Natural killer cell (primary cell): ENCODE results near the gene STMP1. TPM values are rescaled to one million over a fixed set of nuclear protein-coding genes. Genes with fewer than 3 reads are reported as not detected.

Experiments used
- ATAC-seq, 3 donors: fragments of 150-1000 bp in 2 of 3; fragments of 200-7000 bp in 1 of 3; cut with Tn5 transposase; 1 replicate in 1 of 3; 2 replicates in 2 of 3; pipeline ENCODE4 v1.10.0; 2021; ENCODE audit warnings: mild to moderate bottlenecking in 2 of 3, moderate library complexity in 2 of 3
- DNase-seq, 2 donors: peaks; one replicate each; pipeline versions ENCODE4 v3.0.0 to v3.0.0-alpha.2; 2013 to 2021; ENCODE audit warnings: mixed read lengths in 1 of 2
- H3K27ac ChIP-seq: one replicate; pipeline ENCODE4 v1.5.1; 2013; ENCODE audit warnings: mild to moderate bottlenecking, low read length
- H3K27me3 ChIP-seq: one replicate; pipeline ENCODE4 v1.6.1; 2013; ENCODE audit warnings: low read length; ENCODE audit not compliant: control insufficient read depth, insufficient read depth
- H3K36me3 ChIP-seq: one replicate; pipeline ENCODE4 v1.6.1; 2013; ENCODE audit warnings: low read length; ENCODE audit not compliant: control insufficient read depth, insufficient read depth
- H3K4me1 ChIP-seq: one replicate; pipeline ENCODE4 v1.6.1; 2013; ENCODE audit warnings: low read length; ENCODE audit not compliant: control insufficient read depth, insufficient read depth
- H3K4me3 ChIP-seq: one replicate; pipeline ENCODE4 v1.5.1; 2013; ENCODE audit warnings: low read length
- H3K9me3 ChIP-seq: one replicate; pipeline ENCODE4 v1.6.1; 2013; ENCODE audit warnings: low read length; ENCODE audit not compliant: control insufficient read depth, insufficient read depth
- H3K27ac Mint-ChIP-seq, 2 donors: one replicate each; pipeline ENCODE4 v1.8.0; 2022; ENCODE audit warnings: mild to moderate bottlenecking in 2 of 2, mixed read lengths in 2 of 2, moderate library complexity in 1 of 2
- H3K27me3 Mint-ChIP-seq, 2 donors: one replicate each; pipeline ENCODE4 v1.8.0; 2022; ENCODE audit warnings: low read depth in 2 of 2, mixed read lengths in 2 of 2
- H3K36me3 Mint-ChIP-seq: one replicate; pipeline ENCODE4 v1.8.0; 2022; ENCODE audit warnings: mixed read lengths
- H3K4me1 Mint-ChIP-seq, 2 donors: one replicate each; pipeline ENCODE4 v1.8.0; 2022; ENCODE audit warnings: mixed read lengths in 2 of 2
- H3K4me3 Mint-ChIP-seq: one replicate; pipeline ENCODE4 v1.8.0; 2022; ENCODE audit warnings: mild to moderate bottlenecking, moderate library complexity, mixed read lengths
- H3K9me3 Mint-ChIP-seq, 2 donors: one replicate each; pipeline ENCODE4 v1.8.0; 2022; ENCODE audit warnings: mixed read lengths in 2 of 2
- CTCF ChIP-seq: fragments of 200-600 bp; IDR thresholded peaks from one replicate; pipeline ENCODE4 v1.8.0; 2022; ENCODE audit warnings: antibody characterized with exemption
- WGBS: methylation state at CpG from one replicate; pipeline ENCODE4 v1.1.7; 2013; ENCODE audit warnings: missing lambda C conversion rate; ENCODE audit not compliant: insufficient coverage; 5-methylcytosine and 5-hydroxymethylcytosine counted together
- intact Hi-C: fragments of 100-400 bp; cut with micrococcal nuclease; formaldehyde crosslinking; loops from one replicate; pipeline ENCODE4 v1.14.2; 2022
- total RNA-seq, 4 donors: library from RNA; stranded (reverse); fragments of 120-200 nt in 1 of 4; gene quantifications; one replicate each; pipeline versions ENCODE4 v1.2.3 to v1.2.4, GENCODE V29; 2013 to 2022

Gene STMP1
- total RNA-seq, 3 donors from 2014 or later (not counting 1 experiment from before 2014, with no cell fraction given), result 19.4 to 25.8 (median 22.3) TPM

DNA sequence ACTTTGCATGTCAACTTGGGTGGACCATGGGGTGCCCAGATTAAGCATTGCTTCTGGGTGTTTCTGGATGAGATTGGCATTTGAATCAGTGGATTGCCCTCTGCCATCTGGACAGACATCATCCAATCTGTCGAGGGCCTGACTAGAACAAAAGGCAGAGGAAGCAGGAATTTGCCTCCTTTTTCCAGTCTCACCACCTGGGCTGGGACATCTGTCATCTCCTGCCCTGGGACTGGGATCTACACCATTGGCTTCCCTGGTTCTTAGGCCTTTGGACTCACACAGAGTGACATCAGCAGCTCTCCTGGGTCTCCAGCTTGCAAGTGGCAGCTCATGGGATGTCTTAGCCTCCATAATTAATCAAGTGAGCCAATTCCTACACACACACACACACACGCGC is 55.4 kb downstream of the STMP1 start:
- H3K27ac Mint-ChIP-seq, result no peak overlapping the region

DNA sequence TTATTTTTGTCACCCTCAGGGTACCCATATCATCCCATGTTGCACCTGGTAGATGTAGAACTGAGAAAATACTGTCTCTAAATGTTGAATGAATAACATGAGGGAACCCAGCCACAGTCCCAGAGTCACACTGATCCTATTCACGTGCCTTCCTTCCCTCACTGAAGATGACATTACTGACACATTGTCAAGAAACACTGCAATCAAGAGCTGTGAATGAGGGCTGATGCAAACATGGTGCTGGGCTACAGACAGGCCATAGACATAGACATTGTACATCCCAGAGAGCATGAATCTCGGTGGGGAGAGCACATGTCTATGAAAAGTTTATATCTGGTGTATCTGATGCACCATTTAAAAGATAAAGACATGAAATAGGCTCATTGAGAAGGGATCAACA is 55.9 kb downstream of the STMP1 start:
- no peaks in the 10 kb centered on the region for H3K4me1 ChIP-seq
- peaks cover 4 to 8% of the 10 kb centered on the region in 2 donors for H3K27me3 Mint-ChIP-seq
- TF ChIP-seq CTCF, result no peak
- H3K36me3 ChIP-seq, result no peaks in the 10 kb centered on the region
- no peak overlapping the region for H3K4me3 ChIP-seq
- H3K4me1 Mint-ChIP-seq, result no peaks in the 10 kb centered on the region
- no peak for DNase-seq
- H3K9me3 Mint-ChIP-seq, result no peaks in the 10 kb centered on the region
- WGBS, result 79% methylated on average over 2 of the region's 2 CpGs
- no peak for ATAC-seq
- H3K27ac ChIP-seq, result no peak overlapping the region
- no peaks in the 10 kb centered on the region for H3K9me3 ChIP-seq
- no peaks in the 10 kb centered on the region for H3K36me3 Mint-ChIP-seq
- no peak overlapping the region for H3K4me3 Mint-ChIP-seq
- no peak overlapping the region for H3K27ac Mint-ChIP-seq
- intact Hi-C loops, result no loop called here
- no peaks in the 10 kb centered on the region for H3K27me3 ChIP-seq

More for the DNA sequence above, 55.4 kb downstream of the STMP1 start:
- Histone ChIP-seq H3K4me1 (no peaks in the 10 kb centered on the region), H3K4me3 (no peak overlapping the region), H3K9me3 (no peaks in the 10 kb centered on the region), H3K27ac (no peak overlapping the region), H3K36me3 (no peaks in the 10 kb centered on the region), H3K27me3 (no peaks in the 10 kb centered on the region)
- intact Hi-C loops, result no loop called here
- Mint-ChIP-seq H3K9me3 (no peaks in the 10 kb centered on the region), H3K4me3 (no peak overlapping the region), H3K4me1 (no peaks in the 10 kb centered on the region), H3K36me3 (no peaks in the 10 kb centered on the region), H3K27me3 (peaks cover 0 to 8% of the 10 kb centered on the region in 2 donors)
- no peak for ATAC-seq
- WGBS, result 44% methylated on average over 3 of the region's 3 CpGs
- DNase-seq, result no peak
- no peak for TF ChIP-seq CTCF

GRCh38 chr7:135718794-135719437 is 56.6 kb downstream of the STMP1 start:
- Histone ChIP-seq H3K36me3 (no peaks in the 10 kb centered on the region), H3K27me3 (no peaks in the 10 kb centered on the region), H3K4me1 (no peaks in the 10 kb centered on the region), H3K27ac (no peak overlapping the region), H3K9me3 (no peaks in the 10 kb centered on the region), H3K4me3 (no peak overlapping the region)
- intact Hi-C loops, result no loop called here
- Mint-ChIP-seq H3K4me3 (no peak overlapping the region), H3K27me3 (peaks cover 11 to 12% of the 10 kb centered on the region in 2 donors), H3K9me3 (no peaks in the 10 kb centered on the region), H3K36me3 (no peaks in the 10 kb centered on the region), H3K4me1 (no peaks in the 10 kb centered on the region), H3K27ac (no peak overlapping the region)
- 92% methylated on average over 7 of the region's 7 CpGs for WGBS
- TF ChIP-seq CTCF, result no peak
- DNase-seq (no peak), ATAC-seq (no peak)

GRCh38 chr7:135719688-135720087 is 57.4 kb downstream of the STMP1 start:
- Histone ChIP-seq H3K36me3 (no peaks in the 10 kb centered on the region), H3K27me3 (no peaks in the 10 kb centered on the region), H3K4me1 (no peaks in the 10 kb centered on the region), H3K27ac (no peak overlapping the region), H3K4me3 (no peak overlapping the region), H3K9me3 (no peaks in the 10 kb centered on the region)
- no peak for TF ChIP-seq CTCF
- intact Hi-C loops, result no loop called here
- H3K4me1 Mint-ChIP-seq, result no peaks in the 10 kb centered on the region
- H3K9me3 Mint-ChIP-seq, result no peaks in the 10 kb centered on the region
- peaks cover 12 to 13% of the 10 kb centered on the region in 2 donors for H3K27me3 Mint-ChIP-seq
- H3K27ac Mint-ChIP-seq, result no peak overlapping the region
- no peaks in the 10 kb centered on the region for H3K36me3 Mint-ChIP-seq
- WGBS, result 13% methylated on average over 1 of the region's 2 CpGs
- ATAC-seq (no peak), DNase-seq (no peak)
- no peak overlapping the region for H3K4me3 Mint-ChIP-seq
